LNCaP clone FGC (cell line): ENCODE measurements around the gene LENG9.

Source experiments
- DNase-seq: peaks from one replicate; pipeline ENCODE4 v3.0.0-alpha.2; 2011; ENCODE audit warnings: low read depth
- H3K4me3 ChIP-seq: 2 replicates; pipeline ENCODE4 v1.5.1; 2011; ENCODE audit warnings: mild to moderate bottlenecking, low read depth, low read length, control low read depth
- TF ChIP-seq, protein P1 (sequence below): IDR thresholded peaks from 2 replicates; pipeline ENCODE4 v1.5.1; 2012; ENCODE audit warnings: mild to moderate bottlenecking; ENCODE audit not compliant: control insufficient read depth, insufficient read depth; ENCODE audit errors: extremely low read depth

LENG9 gene

GRCh38 chr19:54481326-54481930 lies 17.9 kb upstream of the LENG9 start:
- TF ChIP-seq, protein P1, sequence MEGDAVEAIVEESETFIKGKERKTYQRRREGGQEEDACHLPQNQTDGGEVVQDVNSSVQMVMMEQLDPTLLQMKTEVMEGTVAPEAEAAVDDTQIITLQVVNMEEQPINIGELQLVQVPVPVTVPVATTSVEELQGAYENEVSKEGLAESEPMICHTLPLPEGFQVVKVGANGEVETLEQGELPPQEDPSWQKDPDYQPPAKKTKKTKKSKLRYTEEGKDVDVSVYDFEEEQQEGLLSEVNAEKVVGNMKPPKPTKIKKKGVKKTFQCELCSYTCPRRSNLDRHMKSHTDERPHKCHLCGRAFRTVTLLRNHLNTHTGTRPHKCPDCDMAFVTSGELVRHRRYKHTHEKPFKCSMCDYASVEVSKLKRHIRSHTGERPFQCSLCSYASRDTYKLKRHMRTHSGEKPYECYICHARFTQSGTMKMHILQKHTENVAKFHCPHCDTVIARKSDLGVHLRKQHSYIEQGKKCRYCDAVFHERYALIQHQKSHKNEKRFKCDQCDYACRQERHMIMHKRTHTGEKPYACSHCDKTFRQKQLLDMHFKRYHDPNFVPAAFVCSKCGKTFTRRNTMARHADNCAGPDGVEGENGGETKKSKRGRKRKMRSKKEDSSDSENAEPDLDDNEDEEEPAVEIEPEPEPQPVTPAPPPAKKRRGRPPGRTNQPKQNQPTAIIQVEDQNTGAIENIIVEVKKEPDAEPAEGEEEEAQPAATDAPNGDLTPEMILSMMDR = peak; percentile 71
- DNase-seq = no peak
- no peak overlapping the region for H3K4me3 ChIP-seq

DNA sequence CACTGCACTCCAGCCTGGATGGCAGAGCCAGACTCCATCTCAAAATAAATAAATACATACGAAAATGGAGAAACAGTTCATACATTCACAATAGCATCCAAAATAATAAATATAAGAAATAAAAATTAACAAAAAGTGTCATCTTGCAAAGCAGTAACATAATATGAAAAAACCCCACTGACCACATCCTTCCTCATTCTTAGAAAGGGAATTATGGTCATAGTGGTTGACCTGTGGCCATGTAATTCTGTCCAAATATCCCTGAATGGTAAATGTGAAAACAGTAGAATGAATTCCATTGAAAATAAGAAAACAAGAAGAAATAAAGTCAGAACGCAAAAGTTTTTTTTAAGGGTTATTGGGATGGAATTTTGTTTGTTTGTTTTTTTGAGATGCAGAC lies 16.5 kb upstream of the LENG9 start:
- TF ChIP-seq, protein P1 = no peak
- DNase-seq = no peak
- no peak overlapping the region for H3K4me3 ChIP-seq

DNA sequence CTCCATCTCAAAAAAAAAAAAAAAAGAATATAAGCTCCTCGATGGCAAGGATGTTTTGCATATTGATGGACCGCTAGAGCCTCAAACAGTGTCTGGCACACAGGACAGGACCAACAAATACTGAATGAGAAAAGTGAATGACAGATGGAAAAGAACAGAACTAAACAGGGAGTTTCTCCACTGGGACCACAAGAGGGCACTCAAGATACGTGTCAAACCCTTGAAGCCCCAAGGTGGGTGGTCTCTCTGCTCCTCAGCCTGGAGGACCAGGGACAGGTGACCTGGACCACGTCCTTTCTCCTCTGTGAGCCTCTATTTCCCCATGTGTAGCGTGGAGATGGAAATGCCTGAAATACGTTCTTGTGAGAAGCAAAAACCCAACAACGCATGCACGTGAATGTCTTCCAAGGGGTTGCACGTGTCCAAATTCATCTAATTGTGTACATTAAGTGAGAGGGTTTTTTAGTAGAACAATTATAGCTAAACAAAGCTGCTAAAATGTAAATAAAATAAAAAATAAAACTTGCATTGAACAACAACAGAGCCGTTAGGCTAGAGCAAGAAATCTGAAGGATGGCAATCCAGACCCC lies 15.2 kb upstream of the LENG9 start:
- DNase-seq = no peak
- TF ChIP-seq, protein P1 = peak; percentile 77
- H3K4me3 ChIP-seq = no peak overlapping the region

GRCh38 chr19:54477650-54478049 lies 14.1 kb upstream of the LENG9 start:
- no peak overlapping the region for H3K4me3 ChIP-seq
- no peak for DNase-seq
- TF ChIP-seq, protein P1 = no peak

- H3K4me3 ChIP-seq = no peak overlapping the region
- DNase-seq = no peak
- TF ChIP-seq, protein P1 = no peak
Measured at GRCh38 chr19:54475706-54476105, 12.1 kb upstream of the LENG9 start.

GRCh38 chr19:54473892-54474372 lies 10.4 kb upstream of the LENG9 start:
- TF ChIP-seq, protein P1 = no peak
- DNase-seq = no peak
- no peak overlapping the region for H3K4me3 ChIP-seq
